Muscle layer of colon (tissue), 2 donors: Measurements from ENCODE around the gene IL4.
"Not testable (repeated sequence)": the region's sequence is repeated elsewhere in the genome, so short reads cannot be mapped to it uniquely, and the experiment has no call there.

Source experiments
- H3K27ac ChIP-seq: one replicate; pipeline ENCODE4 v1.7.0; 2013; ENCODE audit warnings: low read depth, mild to moderate bottlenecking, low read length, moderate library complexity
- H3K27me3 ChIP-seq, 2 donors: one replicate each; pipeline ENCODE4 v1.7.0; 2013; ENCODE audit warnings: low read length in 2 of 2, mild to moderate bottlenecking in 2 of 2; ENCODE audit not compliant: insufficient read depth in 2 of 2, control insufficient read depth in 1 of 2
- H3K36me3 ChIP-seq: one replicate; pipeline ENCODE4 v1.7.0; 2013; ENCODE audit warnings: mild to moderate bottlenecking, low read length; ENCODE audit not compliant: insufficient read depth
- H3K4me1 ChIP-seq: one replicate; pipeline ENCODE4 v1.7.0; 2013; ENCODE audit warnings: mild to moderate bottlenecking, low read length; ENCODE audit not compliant: insufficient read depth
- H3K4me3 ChIP-seq, 2 donors: one replicate each; pipeline ENCODE4 v1.7.0; 2013; ENCODE audit warnings: low read length in 2 of 2, low read depth in 1 of 2, mild to moderate bottlenecking in 1 of 2, moderate library complexity in 1 of 2
- H3K9ac ChIP-seq: one replicate; pipeline ENCODE4 v1.7.0; 2013; ENCODE audit warnings: low read length
- H3K9me3 ChIP-seq: one replicate; pipeline ENCODE4 v1.7.0; 2013; ENCODE audit warnings: mild to moderate bottlenecking, low read length
- donor health status: abdominal sarcoma.
- donor health status: Adenocarcinoma of cecum.

The IL4 gene

GRCh38 chr5:132689513-132689912 lies 15.7 kb downstream of the IL4 start:
- no peaks in the 10 kb centered on the region for H3K27me3 ChIP-seq
- no peak overlapping the region for H3K9ac ChIP-seq
- H3K9me3 ChIP-seq: no peaks in the 10 kb centered on the region
- H3K4me1 ChIP-seq: no peaks in the 10 kb centered on the region
- H3K27ac ChIP-seq: no peak overlapping the region
- H3K36me3 ChIP-seq: no peaks in the 10 kb centered on the region
- no peak overlapping the region for H3K4me3 ChIP-seq

- no peaks in the 10 kb centered on the region for H3K9me3 ChIP-seq
- H3K27me3 ChIP-seq: no peaks in the 10 kb centered on the region
- H3K4me3 ChIP-seq: no peak overlapping the region
- no peaks in the 10 kb centered on the region for H3K4me1 ChIP-seq
- no peak overlapping the region for H3K27ac ChIP-seq
- H3K9ac ChIP-seq: no peak overlapping the region
- no peaks in the 10 kb centered on the region for H3K36me3 ChIP-seq
Observed at GRCh38 chr5:132690156-132690555, 16.4 kb downstream of the IL4 start.

GRCh38 chr5:132691755-132692631 lies 18.2 kb downstream of the IL4 start:
- H3K9me3 ChIP-seq, H3K27ac ChIP-seq: not testable (repeated sequence)

GRCh38 chr5:132692632-132692967 lies 18.8 kb downstream of the IL4 start:
- H3K4me3 ChIP-seq: no peak overlapping the region
- H3K27me3 ChIP-seq: no peaks in the 10 kb centered on the region
- no peaks in the 10 kb centered on the region for H3K4me1 ChIP-seq
- H3K36me3 ChIP-seq: peaks cover 5% of the 10 kb centered on the region
- no peaks in the 10 kb centered on the region for H3K9me3 ChIP-seq
- no peak overlapping the region for H3K27ac ChIP-seq
- no peak overlapping the region for H3K9ac ChIP-seq

More at GRCh38 chr5:132691755-132692631, 18.2 kb downstream of the IL4 start:
- H3K4me1 ChIP-seq, H3K27me3 ChIP-seq, H3K4me3 ChIP-seq, H3K9ac ChIP-seq, H3K36me3 ChIP-seq: not testable (repeated sequence)

- no peak overlapping the region for H3K27ac ChIP-seq
- no peaks in the 10 kb centered on the region for H3K27me3 ChIP-seq
- H3K4me1 ChIP-seq: no peaks in the 10 kb centered on the region
- no peak overlapping the region for H3K9ac ChIP-seq
- H3K4me3 ChIP-seq: no peak overlapping the region
- peaks cover 14% of the 10 kb centered on the region for H3K36me3 ChIP-seq
- H3K9me3 ChIP-seq: no peaks in the 10 kb centered on the region
Observed at GRCh38 chr5:132695956-132696355, 22.2 kb downstream of the IL4 start.

- Histone ChIP-seq H3K9ac (no peak overlapping the region), H3K4me1 (no peaks in the 10 kb centered on the region), H3K27ac (no peak overlapping the region), H3K4me3 (no peak overlapping the region), H3K9me3 (no peaks in the 10 kb centered on the region), H3K27me3 (no peaks in the 10 kb centered on the region), H3K36me3 (peaks cover 14% of the 10 kb centered on the region)
Observed at GRCh38 chr5:132704875-132705274, 31.1 kb downstream of the IL4 start.

- Histone ChIP-seq H3K36me3 (no peaks in the 10 kb centered on the region), H3K9ac (no peak overlapping the region), H3K27me3 (no peaks in the 10 kb centered on the region), H3K27ac (no peak overlapping the region), H3K4me1 (no peaks in the 10 kb centered on the region), H3K9me3 (no peaks in the 10 kb centered on the region), H3K4me3 (no peak overlapping the region)
Observed at GRCh38 chr5:132708645-132709044, 34.9 kb downstream of the IL4 start.

- Histone ChIP-seq H3K36me3 (no peaks in the 10 kb centered on the region), H3K27me3 (no peaks in the 10 kb centered on the region), H3K9ac (no peak overlapping the region), H3K4me1 (no peaks in the 10 kb centered on the region), H3K27ac (no peak overlapping the region), H3K4me3 (no peak overlapping the region), H3K9me3 (no peaks in the 10 kb centered on the region)
Observed at GRCh38 chr5:132714456-132715307, 40.9 kb downstream of the IL4 start.

- H3K36me3 ChIP-seq: no peaks in the 10 kb centered on the region
- no peak overlapping the region for H3K9ac ChIP-seq
- no peak overlapping the region for H3K4me3 ChIP-seq
- no peaks in the 10 kb centered on the region for H3K9me3 ChIP-seq
- H3K27me3 ChIP-seq: no peaks in the 10 kb centered on the region
- H3K27ac ChIP-seq: no peak overlapping the region
- H3K4me1 ChIP-seq: no peaks in the 10 kb centered on the region
Observed at GRCh38 chr5:132718544-132719312, 44.9 kb downstream of the IL4 start.

- H3K36me3 ChIP-seq: no peaks in the 10 kb centered on the region
- no peak overlapping the region for H3K9ac ChIP-seq
- no peak overlapping the region for H3K27ac ChIP-seq
Observed at GRCh38 chr5:132725745-132726144, 52.0 kb downstream of the IL4 start.

GRCh38 chr5:132729896-132730295 lies 56.1 kb downstream of the IL4 start:
- H3K9ac ChIP-seq: no peak overlapping the region
- H3K9me3 ChIP-seq: no peaks in the 10 kb centered on the region
- no peaks in the 10 kb centered on the region for H3K4me1 ChIP-seq
- H3K4me3 ChIP-seq: no peak overlapping the region
- no peaks in the 10 kb centered on the region for H3K27me3 ChIP-seq
- H3K27ac ChIP-seq: no peak overlapping the region
- no peaks in the 10 kb centered on the region for H3K36me3 ChIP-seq

More at GRCh38 chr5:132725745-132726144, 52.0 kb downstream of the IL4 start:
- H3K27me3 ChIP-seq: no peaks in the 10 kb centered on the region
- no peaks in the 10 kb centered on the region for H3K9me3 ChIP-seq
- no peaks in the 10 kb centered on the region for H3K4me1 ChIP-seq
- no peak overlapping the region for H3K4me3 ChIP-seq
